Activated B cell treated with CpG ODN at 0.5 μM for 24 hours (primary cell): ENCODE measurements around the gene YARS1. TPM values are rescaled to one million over a fixed set of nuclear protein-coding genes. Genes with fewer than 3 reads are reported as not detected.
A peak's percentile ranks its signal among the peaks of the same experiment; 100 is the strongest.

Experiments used
- ATAC-seq: fragments of 200-7000 bp; cut with Tn5 transposase; one replicate; pipeline ENCODE4 v1.10.0; 2021; ENCODE audit warnings: low read depth, mild to moderate bottlenecking, moderate library complexity
- CTCF ChIA-PET: fragments of 350-600 bp; sonication (Branson Sonifier 250); formaldehyde crosslinking; loops from one replicate; lab custom pipeline; 2021; ENCODE audit warnings: antibody characterized with exemption; lab: Charles Lee
- POLR2A ChIA-PET: fragments of 350-600 bp; sonication (Branson Sonifier 250); formaldehyde crosslinking; loops from one replicate; lab custom pipeline; 2021; ENCODE audit warnings: antibody characterized with exemption; lab: Charles Lee
- DNase-seq: peaks from one replicate; pipeline ENCODE4 v3.0.0; 2022
- H3K27ac Mint-ChIP-seq: one replicate; pipeline ENCODE4 v1.8.0; 2020; ENCODE audit warnings: mixed read lengths
- H3K27me3 Mint-ChIP-seq: one replicate; pipeline ENCODE4 v1.8.0; 2021; ENCODE audit warnings: mixed read lengths
- H3K36me3 Mint-ChIP-seq: one replicate; pipeline ENCODE4 v1.8.0; 2021; ENCODE audit warnings: low read depth, mixed read lengths
- H3K4me1 Mint-ChIP-seq: one replicate; pipeline ENCODE4 v1.8.0; 2021; ENCODE audit warnings: mixed read lengths
- H3K4me3 Mint-ChIP-seq: one replicate; pipeline ENCODE4 v1.8.0; 2020; ENCODE audit warnings: mild to moderate bottlenecking, mixed read lengths
- H3K9me3 Mint-ChIP-seq: one replicate; pipeline ENCODE4 v1.8.0; 2020; ENCODE audit warnings: mixed read lengths
- intact Hi-C: fragments of 100-400 bp; cut with micrococcal nuclease; formaldehyde crosslinking; loops from one replicate; pipeline ENCODE4 v1.15.1; 2024
- total RNA-seq: library from RNA; stranded (reverse); gene quantifications from 2 replicates; pipeline ENCODE4 v1.2.3, GENCODE V29; 2022
- TF ChIP-seq, protein P1 (sequence below): fragments of 200-600 bp; IDR thresholded peaks from one replicate; pipeline ENCODE4 v1.8.0; 2022; ENCODE audit warnings: antibody characterized with exemption, mild to moderate bottlenecking

The YARS1 gene
- 219 and 232 TPM in 2 replicates for total RNA-seq

DNA sequence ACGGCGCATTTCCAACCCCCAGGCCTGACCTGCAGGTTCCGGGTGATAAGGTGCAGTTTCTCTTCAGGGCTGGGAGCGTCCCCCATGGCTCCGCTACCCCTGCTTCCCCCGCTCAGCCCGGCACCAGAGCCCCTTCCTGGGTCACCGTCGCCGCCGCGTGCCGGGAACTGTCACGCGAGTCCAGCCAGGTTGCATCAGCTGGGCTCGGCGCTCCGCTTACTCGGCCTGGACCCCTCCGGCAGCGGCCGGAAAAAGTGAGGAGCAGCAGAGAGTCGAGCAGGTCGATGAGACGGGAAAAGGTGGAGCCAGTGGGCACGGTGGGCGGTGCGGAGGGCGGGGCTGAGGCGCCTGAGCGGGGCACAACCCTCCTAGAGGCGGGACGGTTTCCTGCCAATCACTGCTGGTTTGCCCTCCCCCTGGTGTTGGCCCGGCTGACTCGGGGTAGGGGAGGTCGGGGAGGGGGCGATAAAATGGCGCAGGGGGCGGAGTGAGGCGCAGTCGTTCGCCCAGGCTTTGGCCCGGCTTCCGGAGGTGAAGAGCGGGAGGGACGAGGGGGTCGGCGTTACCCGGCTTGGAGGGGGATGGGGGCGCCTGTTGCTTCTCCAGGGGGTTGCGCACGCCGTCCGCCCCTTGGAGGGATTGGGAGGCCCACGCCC, at the start of gene YARS1, which contains the start of gene S100PBP:
Gene YARS1 (minus strand): TSS at position 200 of the 656 bp plus-strand sequence. CDS start 114 bp downstream, at position 86.
Gene S100PBP (plus strand): TSS at position 495 of the 656 bp plus-strand sequence. CDS start 8,447 bp downstream, outside the sequence.
- intact Hi-C loops: loop anchor here (1.0 to 10.0 kb wide), 12 partner anchors 18 to 1520 kb away; partner anchors contain the start of genes AZIN2, KHDRBS1, PTP4A2 and RNF19B
- CTCF ChIA-PET: no interaction called here

DNA sequence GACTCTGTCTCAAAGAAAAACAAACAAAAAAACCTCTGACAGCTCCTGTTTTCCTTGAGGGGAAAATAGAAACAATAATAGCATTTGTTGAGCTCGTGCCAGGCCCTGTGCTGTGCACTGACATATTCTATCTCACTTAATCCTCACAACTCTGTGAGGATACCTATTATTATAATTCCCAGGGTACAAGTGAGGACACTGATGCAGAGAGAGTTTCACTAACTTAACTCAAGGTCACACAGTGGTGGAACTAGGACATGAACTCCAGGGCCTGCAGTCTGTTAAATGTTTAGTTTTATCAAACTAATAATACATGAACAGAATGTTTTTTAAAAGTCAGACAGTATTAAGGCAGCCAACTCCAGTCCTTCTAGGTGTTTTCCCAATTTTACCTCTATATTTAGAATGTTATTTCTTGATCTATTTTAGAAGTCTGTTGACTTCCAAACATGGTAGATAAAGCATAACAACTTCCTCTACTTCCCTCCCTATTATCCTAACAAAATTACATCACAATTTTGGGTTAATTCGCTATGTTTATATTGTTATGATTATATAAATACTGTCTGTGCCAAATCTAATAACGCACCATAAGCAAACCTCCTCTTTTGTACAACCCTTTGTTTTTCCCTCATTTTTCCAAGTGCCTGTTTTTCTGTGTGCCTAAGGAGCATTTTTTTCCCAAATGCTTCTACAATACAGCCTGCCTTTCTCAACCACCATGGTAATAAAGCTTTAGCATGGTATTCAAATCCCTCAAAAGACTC, 48.7 kb upstream of the YARS1 start:
- no peak overlapping the region for H3K4me3 Mint-ChIP-seq
- peaks cover 34% of the 10 kb centered on the region for H3K36me3 Mint-ChIP-seq
- no peak for ATAC-seq
- no peak overlapping the region for H3K27ac Mint-ChIP-seq
- TF ChIP-seq, protein P1, sequence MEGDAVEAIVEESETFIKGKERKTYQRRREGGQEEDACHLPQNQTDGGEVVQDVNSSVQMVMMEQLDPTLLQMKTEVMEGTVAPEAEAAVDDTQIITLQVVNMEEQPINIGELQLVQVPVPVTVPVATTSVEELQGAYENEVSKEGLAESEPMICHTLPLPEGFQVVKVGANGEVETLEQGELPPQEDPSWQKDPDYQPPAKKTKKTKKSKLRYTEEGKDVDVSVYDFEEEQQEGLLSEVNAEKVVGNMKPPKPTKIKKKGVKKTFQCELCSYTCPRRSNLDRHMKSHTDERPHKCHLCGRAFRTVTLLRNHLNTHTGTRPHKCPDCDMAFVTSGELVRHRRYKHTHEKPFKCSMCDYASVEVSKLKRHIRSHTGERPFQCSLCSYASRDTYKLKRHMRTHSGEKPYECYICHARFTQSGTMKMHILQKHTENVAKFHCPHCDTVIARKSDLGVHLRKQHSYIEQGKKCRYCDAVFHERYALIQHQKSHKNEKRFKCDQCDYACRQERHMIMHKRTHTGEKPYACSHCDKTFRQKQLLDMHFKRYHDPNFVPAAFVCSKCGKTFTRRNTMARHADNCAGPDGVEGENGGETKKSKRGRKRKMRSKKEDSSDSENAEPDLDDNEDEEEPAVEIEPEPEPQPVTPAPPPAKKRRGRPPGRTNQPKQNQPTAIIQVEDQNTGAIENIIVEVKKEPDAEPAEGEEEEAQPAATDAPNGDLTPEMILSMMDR: no peak
- ChIA-PET POLR2A (no interaction called here), CTCF (no interaction called here)
- DNase-seq: no peak
- H3K4me1 Mint-ChIP-seq: peaks cover 9% of the 10 kb centered on the region
- no peaks in the 10 kb centered on the region for H3K9me3 Mint-ChIP-seq
- intact Hi-C loops: no loop called here
- H3K27me3 Mint-ChIP-seq: peaks cover 12% of the 10 kb centered on the region

More for the DNA sequence above, at the start of gene YARS1, which contains the start of gene S100PBP:
- DNase-seq (peak; percentile 100), ATAC-seq (peak; percentile 91)
- peaks cover 66% of the 10 kb centered on the region for H3K4me1 Mint-ChIP-seq
- peak within 1 kb of the TSS; percentile 94 for H3K4me3 Mint-ChIP-seq
- H3K27ac Mint-ChIP-seq: peak within 1 kb of the TSS; percentile 85
- H3K27me3 Mint-ChIP-seq: no peaks in the 10 kb centered on the region
- no peaks in the 10 kb centered on the region for H3K9me3 Mint-ChIP-seq
- POLR2A ChIA-PET: interaction anchor here (0.6 to 2.1 kb wide), 13 partner anchors 9 to 638 kb away, joined by 3 to 16 read pairs (median 5); partner anchors contain the start of genes BSDC1, MARCKSL1, RBBP4 and RNF19B
- TF ChIP-seq, protein P1: no peak
- peaks cover 40% of the 10 kb centered on the region for H3K36me3 Mint-ChIP-seq

DNA sequence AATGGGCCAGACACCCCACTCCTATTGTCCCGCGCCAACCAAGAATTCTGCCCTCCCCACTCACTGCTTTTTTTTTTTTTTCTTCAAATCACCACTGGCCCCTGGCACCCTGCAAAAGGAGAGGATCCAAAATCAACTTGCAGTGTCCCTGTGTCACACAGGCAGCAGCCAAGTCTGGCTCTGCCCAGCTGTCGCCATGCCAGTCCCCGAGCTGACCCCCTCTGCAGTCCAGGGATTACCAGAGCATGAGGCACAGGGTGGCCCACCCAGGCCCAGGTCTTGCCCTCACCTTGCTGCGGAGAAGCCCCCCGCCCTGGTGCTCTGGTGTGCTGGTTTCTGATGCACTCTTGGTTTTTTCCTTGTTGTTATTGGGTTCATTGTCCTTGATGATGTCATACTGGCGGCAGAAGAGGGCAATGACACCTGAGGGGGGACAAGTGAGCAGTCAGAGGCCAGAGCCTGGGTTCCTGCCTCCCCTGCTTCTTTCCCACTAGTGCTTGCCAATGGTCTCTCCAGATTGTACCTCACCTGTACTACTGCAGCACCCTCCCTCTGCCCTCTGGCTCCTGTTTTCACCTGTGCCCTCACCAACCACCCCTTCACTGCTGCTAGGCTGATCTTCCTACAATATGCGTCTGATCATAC, 47.3 kb upstream of the YARS1 start:
- peaks cover 5% of the 10 kb centered on the region for H3K27me3 Mint-ChIP-seq
- H3K27ac Mint-ChIP-seq: no peak overlapping the region
- H3K9me3 Mint-ChIP-seq: no peaks in the 10 kb centered on the region
- no peak overlapping the region for H3K4me3 Mint-ChIP-seq
- DNase-seq: no peak
- ChIA-PET CTCF (no interaction called here), POLR2A (no interaction called here)
- no peak for ATAC-seq
- TF ChIP-seq, protein P1: no peak
- intact Hi-C loops: no loop called here
- peaks cover 4% of the 10 kb centered on the region for H3K4me1 Mint-ChIP-seq
- peaks cover 40% of the 10 kb centered on the region for H3K36me3 Mint-ChIP-seq

DNA sequence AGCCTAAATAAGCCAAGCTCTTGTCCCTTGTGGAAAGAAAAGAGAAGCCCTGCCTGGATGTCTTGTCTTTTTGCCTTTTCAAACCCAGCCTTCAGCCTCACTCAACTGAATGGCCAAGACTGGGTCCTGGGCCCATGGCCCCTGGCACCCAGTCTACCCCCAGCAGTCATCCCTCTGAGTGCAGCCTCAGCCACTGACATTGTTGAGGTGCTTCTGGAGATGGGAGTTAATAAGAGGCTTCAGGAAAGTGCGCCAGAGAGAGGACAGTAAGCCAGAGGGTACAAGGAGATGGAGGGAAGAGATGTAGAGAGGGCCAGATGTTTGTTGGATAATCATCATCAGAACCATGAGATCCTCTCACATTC, 46.7 kb upstream of the YARS1 start:
- H3K4me3 Mint-ChIP-seq: no peak overlapping the region
- ATAC-seq: no peak
- CTCF ChIA-PET: interaction anchor here (1.1 kb wide), 1 partner anchor 9 kb away, joined by 4 read pairs; no protein-coding TSS in a partner anchor
- DNase-seq: no peak
- no peaks in the 10 kb centered on the region for H3K27me3 Mint-ChIP-seq
- H3K36me3 Mint-ChIP-seq: peaks cover 43% of the 10 kb centered on the region
- POLR2A ChIA-PET: interaction anchor here (0.5 kb wide), 1 partner anchor 57 kb away, joined by 3 read pairs; no protein-coding TSS in a partner anchor
- no peak overlapping the region for H3K27ac Mint-ChIP-seq
- no peaks in the 10 kb centered on the region for H3K4me1 Mint-ChIP-seq
- intact Hi-C loops: no loop called here
- no peaks in the 10 kb centered on the region for H3K9me3 Mint-ChIP-seq
- TF ChIP-seq, protein P1: no peak
